ENCODE measurements around the gene CNTNAP2.

CNTNAP2 gene

DNA sequence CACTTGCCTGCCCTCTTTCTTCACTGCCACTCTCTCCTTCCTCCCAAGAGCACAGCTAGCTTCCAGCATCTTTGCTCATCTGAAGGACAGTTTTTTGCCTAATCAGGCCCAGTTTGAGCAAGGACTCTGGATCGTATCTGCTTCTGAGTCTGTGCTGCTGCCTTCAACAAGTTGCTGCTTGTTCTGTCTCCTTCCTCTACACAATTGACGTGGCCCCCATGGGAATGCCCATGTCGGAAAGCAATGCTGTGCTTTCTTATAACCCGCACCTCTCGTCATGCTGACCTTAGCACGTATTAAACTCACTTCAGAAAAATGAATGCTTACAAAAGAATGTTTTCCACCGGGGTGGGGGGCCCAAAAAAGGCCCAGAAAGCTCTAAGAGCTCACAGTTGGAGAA is 2149.3 kb downstream of the CNTNAP2 start:
- Histone ChIP-seq H3K9ac (0 out of 2 replicates have a peak overlapping the region, but pooled peaks have one; percentile 21), H3K9me3 (no peaks in the 10 kb centered on the region), H3K4me2 (peak overlapping the region; percentile 61), H3K27me3 (no peaks in the 10 kb centered on the region), H3K36me3 (no peaks in the 10 kb centered on the region), H3K27ac (no peak overlapping the region; the same call in 1 of the 2 replicates), H3K4me1 (peaks cover 26% of the 10 kb centered on the region), H4K20me1 (no peaks in the 10 kb centered on the region), H3K4me3 (no peak overlapping the region)
- TF ChIP-seq Cebpa-rat (IDR thresholded peaks at IDR 0.05) = no peak

DNA sequence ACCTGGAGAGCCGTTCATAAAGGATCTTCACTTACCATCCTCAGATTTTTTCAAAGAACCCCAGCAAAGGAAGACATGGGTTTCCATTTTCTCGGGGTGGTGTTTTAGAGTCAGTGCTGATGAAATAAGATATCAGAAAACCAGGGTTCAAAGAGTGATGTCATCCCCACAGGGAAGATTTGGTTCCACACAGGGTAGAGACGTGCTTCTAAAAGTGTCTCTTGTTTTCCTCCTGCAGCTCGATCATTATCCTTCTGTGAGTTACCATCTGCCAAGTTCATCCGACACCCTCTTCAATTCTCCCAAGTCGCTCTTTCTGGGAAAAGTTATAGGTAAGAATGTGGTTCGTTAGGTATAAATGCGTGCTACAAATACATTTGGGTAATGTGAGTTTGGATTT is 2150.2 kb downstream of the CNTNAP2 start:
- Histone ChIP-seq H3K9me3 (no peaks in the 10 kb centered on the region), H3K27me3 (no peaks in the 10 kb centered on the region), H4K20me1 (no peaks in the 10 kb centered on the region), H3K4me1 (peaks cover 25% of the 10 kb centered on the region), H3K4me3 (no peak overlapping the region), H3K9ac (no peak overlapping the region), H3K4me2 (no peak overlapping the region), H3K27ac (no peak overlapping the region), H3K36me3 (no peaks in the 10 kb centered on the region)
- TF ChIP-seq Cebpa-rat (IDR thresholded peaks at IDR 0.05) = no peak

DNA sequence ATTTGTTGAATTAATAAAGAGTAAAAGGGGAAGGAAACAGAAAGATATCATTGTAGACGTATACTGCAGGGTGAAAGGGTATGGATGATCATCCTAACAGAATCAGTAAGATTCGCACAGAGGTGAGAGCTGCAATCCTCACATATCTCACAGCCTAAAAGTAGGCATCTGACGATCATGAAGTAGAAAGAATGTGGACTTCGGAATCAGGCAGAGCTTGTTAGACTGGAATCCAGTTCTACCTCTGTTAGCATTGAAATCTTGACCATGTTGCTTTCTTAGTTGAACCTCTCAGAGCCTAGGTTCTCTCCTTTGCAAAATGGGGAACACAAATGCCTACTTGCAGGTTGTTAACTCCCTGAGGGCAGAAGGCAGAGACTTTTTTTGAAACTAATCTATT is 2154.0 kb downstream of the CNTNAP2 start:
- H3K4me2 ChIP-seq = no peak overlapping the region
- H3K36me3 ChIP-seq = no peaks in the 10 kb centered on the region
- no peak for TF ChIP-seq Cebpa-rat (IDR thresholded peaks at IDR 0.05)
- H3K9me3 ChIP-seq = no peaks in the 10 kb centered on the region
- H3K4me3 ChIP-seq = no peak overlapping the region
- H3K9ac ChIP-seq = no peak overlapping the region
- H3K27ac ChIP-seq = no peak overlapping the region
- no peaks in the 10 kb centered on the region for H3K27me3 ChIP-seq
- H4K20me1 ChIP-seq = no peaks in the 10 kb centered on the region
- peaks cover 16% of the 10 kb centered on the region for H3K4me1 ChIP-seq

DNA sequence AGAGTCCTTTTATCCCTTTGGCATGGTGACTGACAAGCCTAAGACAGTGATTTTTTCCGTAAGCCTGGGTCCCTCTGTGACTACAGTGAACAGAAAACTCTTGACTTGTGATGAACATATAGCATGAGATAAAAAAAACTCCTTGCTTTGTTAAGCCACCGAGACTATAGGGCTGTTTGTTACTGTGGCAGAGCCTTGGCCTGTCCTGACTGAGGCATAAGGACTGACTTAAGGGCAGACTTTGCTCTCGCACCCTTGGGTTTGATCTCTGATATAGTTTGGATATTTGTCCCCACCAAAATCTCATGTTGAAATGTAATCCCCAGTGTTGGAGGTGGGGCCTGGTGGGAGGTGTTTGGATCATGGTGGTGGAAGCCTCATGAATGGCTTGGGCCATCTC is 2157.5 kb downstream of the CNTNAP2 start:
- H3K4me2 ChIP-seq = no peak overlapping the region
- H3K4me3 ChIP-seq = no peak overlapping the region
- peaks cover 21% of the 10 kb centered on the region for H3K4me1 ChIP-seq
- no peak overlapping the region for H3K9ac ChIP-seq
- no peaks in the 10 kb centered on the region for H3K9me3 ChIP-seq
- no peaks in the 10 kb centered on the region for H3K27me3 ChIP-seq
- no peak for TF ChIP-seq Cebpa-rat (IDR thresholded peaks at IDR 0.05)
- H4K20me1 ChIP-seq = no peaks in the 10 kb centered on the region
- H3K27ac ChIP-seq = no peak overlapping the region
- H3K36me3 ChIP-seq = no peaks in the 10 kb centered on the region

DNA sequence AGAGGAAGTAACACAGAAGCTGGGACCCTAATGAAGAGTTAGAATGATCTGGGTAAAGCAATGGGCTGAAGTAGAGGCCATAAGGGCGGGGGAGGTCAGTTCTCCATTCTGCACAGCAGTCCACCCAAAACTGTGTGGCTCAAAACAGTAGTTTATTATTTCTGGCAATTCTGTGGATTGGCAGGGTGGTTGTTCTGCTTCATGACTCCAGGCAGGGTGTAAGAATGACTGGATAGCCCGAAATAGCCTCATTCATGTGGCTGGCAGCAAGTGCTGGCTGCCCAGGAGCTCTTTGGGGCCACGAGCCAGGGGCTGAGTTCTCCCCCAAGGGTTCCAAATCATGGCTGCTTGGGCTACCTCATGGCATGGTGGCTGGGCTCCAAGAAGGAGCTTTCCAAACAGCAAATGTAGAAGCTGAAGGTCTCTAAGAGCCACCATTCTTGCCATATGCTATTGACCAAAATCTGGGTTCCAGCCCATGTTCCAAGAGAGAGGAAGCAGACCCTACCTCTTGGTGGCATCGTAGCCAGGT is 2158.8 kb downstream of the CNTNAP2 start:
- no peaks in the 10 kb centered on the region for H3K36me3 ChIP-seq
- H3K4me2 ChIP-seq = peak overlapping the region; percentile 45
- H3K9me3 ChIP-seq = no peaks in the 10 kb centered on the region
- no peak overlapping the region for H3K9ac ChIP-seq
- no peak overlapping the region for H3K27ac ChIP-seq
- H3K4me1 ChIP-seq = peaks cover 21% of the 10 kb centered on the region
- H3K27me3 ChIP-seq = no peaks in the 10 kb centered on the region
- TF ChIP-seq Cebpa-rat (IDR thresholded peaks at IDR 0.05) = no peak
- no peak overlapping the region for H3K4me3 ChIP-seq
- no peaks in the 10 kb centered on the region for H4K20me1 ChIP-seq

DNA sequence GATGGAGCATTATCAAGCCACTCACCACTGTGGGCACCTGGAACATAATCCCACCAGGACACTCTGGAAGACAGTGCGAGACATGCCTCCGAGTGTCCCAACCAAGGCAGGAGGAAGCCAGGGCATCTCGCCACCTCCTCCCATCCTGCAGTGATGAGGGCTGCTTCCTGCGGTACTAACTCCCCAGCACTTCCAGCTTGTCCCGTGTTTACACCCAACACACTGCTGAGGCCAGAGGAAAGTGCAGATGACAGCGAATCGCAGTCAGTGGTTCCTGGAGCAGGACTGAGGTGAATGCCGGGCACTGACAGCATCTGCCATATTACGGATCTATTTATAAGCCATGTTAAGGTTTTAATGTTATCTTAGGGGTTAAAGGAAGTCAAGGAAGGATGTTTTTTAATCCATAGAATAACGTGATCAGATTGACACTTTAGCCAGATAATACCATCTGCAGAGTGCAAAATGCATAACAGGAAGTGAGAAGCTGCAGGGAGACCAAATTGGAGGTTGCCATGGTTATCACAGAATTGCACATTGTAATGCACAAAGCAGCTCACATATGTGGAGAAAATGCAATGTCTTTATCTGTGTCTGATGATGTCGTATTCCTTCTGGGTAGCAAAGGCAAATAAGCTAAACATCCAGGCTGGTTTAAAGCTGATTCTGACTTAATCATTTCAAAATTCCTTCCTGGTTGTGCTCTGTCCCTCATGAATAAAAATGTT is 2159.9 kb downstream of the CNTNAP2 start:
- Histone ChIP-seq H3K36me3 (no peaks in the 10 kb centered on the region), H3K4me3 (no peak overlapping the region), H4K20me1 (no peaks in the 10 kb centered on the region), H3K27ac (no peak overlapping the region), H3K4me2 (peak overlapping the region; percentile 40), H3K4me1 (peaks cover 21% of the 10 kb centered on the region), H3K9me3 (no peaks in the 10 kb centered on the region), H3K27me3 (no peaks in the 10 kb centered on the region), H3K9ac (no peak overlapping the region)
- TF ChIP-seq Cebpa-rat (IDR thresholded peaks at IDR 0.05) = no peak

DNA sequence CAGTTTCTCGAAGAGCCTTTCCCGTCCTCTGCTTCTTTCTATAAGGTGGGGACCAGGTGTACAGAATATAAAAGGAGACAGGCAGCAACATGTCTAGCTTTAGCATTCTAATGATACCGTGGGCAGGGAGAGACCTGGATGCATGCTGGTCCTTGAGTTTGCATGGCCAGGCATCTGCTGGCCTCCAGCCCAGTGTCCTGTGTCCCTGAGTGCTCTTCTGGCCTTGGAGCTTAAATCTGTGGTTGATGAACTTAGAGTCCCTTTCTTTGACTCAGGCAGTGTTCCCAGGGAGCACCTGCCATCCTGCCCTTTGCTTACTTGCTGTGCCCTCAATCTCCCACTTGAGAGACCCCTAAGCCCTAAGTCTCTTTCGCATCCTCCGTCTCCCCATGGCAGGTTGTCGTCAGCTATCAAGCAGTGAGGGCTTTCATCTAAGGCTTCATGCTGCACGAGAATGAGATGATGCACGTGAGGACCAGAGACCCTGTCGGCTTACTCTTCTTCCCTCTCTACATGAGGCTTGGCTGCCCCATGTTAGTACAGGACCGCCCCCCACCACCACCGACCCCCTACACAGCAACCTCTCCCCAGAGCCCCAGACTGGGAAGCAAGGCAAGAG is 2160.6 kb downstream of the CNTNAP2 start:
- Histone ChIP-seq H4K20me1 (no peaks in the 10 kb centered on the region), H3K27me3 (no peaks in the 10 kb centered on the region), H3K4me1 (peaks cover 21% of the 10 kb centered on the region), H3K9ac (no peak overlapping the region), H3K4me3 (no peak overlapping the region), H3K27ac (no peak overlapping the region), H3K36me3 (no peaks in the 10 kb centered on the region), H3K9me3 (no peaks in the 10 kb centered on the region), H3K4me2 (peak overlapping the region; percentile 40)
- TF ChIP-seq Cebpa-rat (IDR thresholded peaks at IDR 0.05) = no peak

DNA sequence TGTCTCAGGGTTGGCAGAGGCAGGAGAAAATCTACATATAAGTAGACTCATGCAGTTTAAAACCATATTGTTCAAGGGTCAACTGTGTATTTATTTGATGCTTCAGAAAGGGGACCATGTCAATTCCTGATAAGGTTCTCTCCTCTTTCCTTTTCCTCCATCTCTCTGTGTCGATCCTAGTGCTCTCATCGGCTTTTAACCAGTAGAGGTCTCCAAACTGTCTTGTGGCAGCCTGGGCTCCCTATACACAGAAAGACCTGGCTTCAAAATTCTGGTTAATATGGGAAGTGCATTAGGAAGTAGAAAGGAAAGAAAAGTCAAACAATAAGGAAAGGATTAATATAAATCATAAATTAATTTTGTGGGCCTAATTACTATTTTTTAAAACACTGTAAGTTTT is 2169.5 kb downstream of the CNTNAP2 start:
- H3K9ac ChIP-seq = no peak overlapping the region
- H3K4me1 ChIP-seq = peaks cover 20% of the 10 kb centered on the region
- no peak overlapping the region for H3K4me3 ChIP-seq
- no peaks in the 10 kb centered on the region for H3K27me3 ChIP-seq
- H3K9me3 ChIP-seq = peaks cover 11% of the 10 kb centered on the region; the same call in 1 of the 2 replicates
- no peak overlapping the region for H3K27ac ChIP-seq
- H4K20me1 ChIP-seq = no peaks in the 10 kb centered on the region
- no peak for TF ChIP-seq Cebpa-rat (IDR thresholded peaks at IDR 0.05)
- H3K36me3 ChIP-seq = no peaks in the 10 kb centered on the region
- no peak overlapping the region for H3K4me2 ChIP-seq

DNA sequence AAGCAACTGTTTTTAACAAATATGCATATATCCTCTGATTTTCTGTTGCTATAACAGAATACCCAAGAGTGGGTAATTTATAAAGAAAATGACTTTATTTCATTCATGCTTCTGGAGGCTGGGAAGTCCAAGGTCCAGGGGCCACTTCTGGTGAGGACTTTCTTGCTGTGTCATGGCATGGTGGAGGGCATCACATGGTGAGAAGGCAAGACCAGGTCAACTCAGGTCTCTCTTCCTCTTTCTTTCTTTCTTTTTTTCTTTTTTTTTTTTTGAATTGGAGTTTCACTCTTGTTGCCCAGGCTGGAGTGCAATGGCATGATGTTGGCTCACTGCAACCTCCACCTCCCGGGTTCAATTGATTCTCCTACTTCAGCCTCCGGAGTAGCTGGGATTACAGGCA is 2170.9 kb downstream of the CNTNAP2 start:
- H3K4me1 ChIP-seq = peaks cover 20% of the 10 kb centered on the region
- no peaks in the 10 kb centered on the region for H3K27me3 ChIP-seq
- H4K20me1 ChIP-seq = no peaks in the 10 kb centered on the region
- H3K36me3 ChIP-seq = no peaks in the 10 kb centered on the region
- TF ChIP-seq Cebpa-rat (IDR thresholded peaks at IDR 0.05) = no peak
- H3K9me3 ChIP-seq = peaks cover 11% of the 10 kb centered on the region; the same call in 1 of the 2 replicates
- H3K9ac ChIP-seq = no peak overlapping the region
- H3K4me2 ChIP-seq = no peak overlapping the region
- H3K27ac ChIP-seq = no peak overlapping the region
- H3K4me3 ChIP-seq = no peak overlapping the region

DNA sequence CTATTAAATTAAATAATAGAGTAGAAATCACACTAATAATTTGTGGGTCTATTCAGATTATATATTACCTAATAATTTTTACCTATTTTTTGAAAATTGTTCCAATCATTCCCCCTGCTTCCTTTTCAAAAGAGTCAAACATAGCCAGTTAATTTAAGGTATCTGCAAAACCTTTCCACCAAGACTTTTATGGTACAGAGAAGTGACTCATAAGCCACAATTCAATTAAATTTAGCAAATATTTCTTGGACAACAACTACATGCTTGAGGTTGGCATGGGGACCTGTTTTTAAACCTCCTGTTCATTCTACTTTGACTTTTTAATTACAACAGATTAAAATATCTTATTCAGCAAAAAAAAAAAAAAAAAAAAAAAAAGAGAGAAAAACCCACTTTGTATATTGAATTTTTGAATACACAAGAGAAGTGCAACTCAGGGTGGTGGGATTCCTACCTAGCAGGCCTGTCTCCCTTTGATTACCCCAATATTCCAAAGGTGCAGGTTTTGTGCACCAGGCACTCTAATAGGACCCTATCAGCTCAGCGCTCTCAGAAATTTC is 2172.1 kb downstream of the CNTNAP2 start:
- peaks cover 8% of the 10 kb centered on the region; the same call in 1 of the 2 replicates for H3K9me3 ChIP-seq
- no peaks in the 10 kb centered on the region for H3K27me3 ChIP-seq
- H4K20me1 ChIP-seq = no peaks in the 10 kb centered on the region
- no peak overlapping the region for H3K27ac ChIP-seq
- no peak overlapping the region for H3K9ac ChIP-seq
- no peaks in the 10 kb centered on the region for H3K36me3 ChIP-seq
- no peak for TF ChIP-seq Cebpa-rat (IDR thresholded peaks at IDR 0.05)
- peaks cover 20% of the 10 kb centered on the region for H3K4me1 ChIP-seq
- no peak overlapping the region for H3K4me3 ChIP-seq
- H3K4me2 ChIP-seq = no peak overlapping the region
